Measurements from ENCODE around the gene ERI3.

ERI3 gene

GRCh38 chr1:44312399-44313196, 42.5 kb downstream of the ERI3 start:
- Mint-ChIP-seq H3K27me3 (no peaks in the 10 kb centered on the region), H3K9me3 (no peaks in the 10 kb centered on the region), H3K4me3 (no peak overlapping the region), H3K4me1 (no peaks in the 10 kb centered on the region), H3K27ac (peak overlapping the region; percentile 74 to 82)
- ATAC-seq (no peak), DNase-seq (no peak)

GRCh38 chr1:44310006-44310405, 45.1 kb downstream of the ERI3 start:
- no peak overlapping the region for H3K27ac Mint-ChIP-seq

GRCh38 chr1:44305962-44306422, 49.1 kb downstream of the ERI3 start:
- H3K4me3 Mint-ChIP-seq: peak overlapping the region; percentile 41 to 54
- H3K27ac Mint-ChIP-seq: peak overlapping the region; percentile 13 to 89
- H3K4me1 Mint-ChIP-seq: peaks cover 31% of the 10 kb centered on the region
- DNase-seq (peak; percentile 26 to 51), ATAC-seq (peak; percentile 97)
- H3K9me3 Mint-ChIP-seq: no peaks in the 10 kb centered on the region
- no peaks in the 10 kb centered on the region for H3K27me3 Mint-ChIP-seq

More at GRCh38 chr1:44310006-44310405, 45.1 kb downstream of the ERI3 start:
- Mint-ChIP-seq H3K4me3 (no peak overlapping the region), H3K4me1 (peaks cover 25% of the 10 kb centered on the region), H3K27me3 (no peaks in the 10 kb centered on the region), H3K9me3 (no peaks in the 10 kb centered on the region)
- DNase-seq: no peak
- ATAC-seq: no peak

- Mint-ChIP-seq H3K9me3 (no peaks in the 10 kb centered on the region), H3K4me1 (peaks cover 31% of the 10 kb centered on the region), H3K27me3 (no peaks in the 10 kb centered on the region), H3K27ac (peak overlapping the region in 1 of 2 donors; percentile 69), H3K4me3 (no peak overlapping the region)
- ATAC-seq (no peak), DNase-seq (no peak)
These were observed 51.5 kb downstream of the ERI3 start for GRCh38 chr1:44303532-44303931.

GRCh38 chr1:44302541-44302940, 52.5 kb downstream of the ERI3 start:
- no peak overlapping the region for H3K4me3 Mint-ChIP-seq
- DNase-seq (no peak), ATAC-seq (no peak)
- peak overlapping the region in 1 of 2 donors; percentile 68 for H3K27ac Mint-ChIP-seq
- no peaks in the 10 kb centered on the region for H3K9me3 Mint-ChIP-seq
- H3K4me1 Mint-ChIP-seq: peaks cover 31% of the 10 kb centered on the region
- no peaks in the 10 kb centered on the region for H3K27me3 Mint-ChIP-seq

- ATAC-seq: no peak
- no peaks in the 10 kb centered on the region for H3K9me3 Mint-ChIP-seq
- H3K4me3 Mint-ChIP-seq: no peak overlapping the region
- DNase-seq: no peak
- peaks cover 20% of the 10 kb centered on the region for H3K4me1 Mint-ChIP-seq
- no peaks in the 10 kb centered on the region for H3K27me3 Mint-ChIP-seq
- H3K27ac Mint-ChIP-seq: peak overlapping the region in 1 of 2 donors; percentile 23
These were observed 53.6 kb downstream of the ERI3 start for GRCh38 chr1:44301442-44301841.

- no peak for ATAC-seq
- no peak overlapping the region for H3K4me3 Mint-ChIP-seq
- peaks cover 14% of the 10 kb centered on the region for H3K4me1 Mint-ChIP-seq
- no peaks in the 10 kb centered on the region for H3K9me3 Mint-ChIP-seq
- no peak for DNase-seq
- no peak overlapping the region for H3K27ac Mint-ChIP-seq
- H3K27me3 Mint-ChIP-seq: no peaks in the 10 kb centered on the region
These were observed 54.2 kb downstream of the ERI3 start for GRCh38 chr1:44300852-44301251.

GRCh38 chr1:44297695-44298400, 57.2 kb downstream of the ERI3 start:
- no peak overlapping the region for H3K4me3 Mint-ChIP-seq
- H3K27me3 Mint-ChIP-seq: no peaks in the 10 kb centered on the region
- no peaks in the 10 kb centered on the region for H3K4me1 Mint-ChIP-seq
- no peaks in the 10 kb centered on the region for H3K9me3 Mint-ChIP-seq
- no peak for DNase-seq
- no peak for ATAC-seq
- no peak overlapping the region for H3K27ac Mint-ChIP-seq

- Mint-ChIP-seq H3K4me1 (no peaks in the 10 kb centered on the region), H3K9me3 (no peaks in the 10 kb centered on the region), H3K4me3 (no peak overlapping the region), H3K27me3 (no peaks in the 10 kb centered on the region), H3K27ac (no peak overlapping the region)
- no peak for DNase-seq
- no peak for ATAC-seq
These were observed 58.3 kb downstream of the ERI3 start for GRCh38 chr1:44296806-44297205.

GRCh38 chr1:44296086-44296485, 59.0 kb downstream of the ERI3 start:
- Mint-ChIP-seq H3K9me3 (no peaks in the 10 kb centered on the region), H3K4me3 (no peak overlapping the region), H3K4me1 (no peaks in the 10 kb centered on the region), H3K27me3 (no peaks in the 10 kb centered on the region), H3K27ac (peak overlapping the region in 1 of 2 donors; percentile 34)
- DNase-seq (no peak), ATAC-seq (no peak)

GRCh38 chr1:44294588-44295007, 60.5 kb downstream of the ERI3 start:
- Mint-ChIP-seq H3K4me1 (no peaks in the 10 kb centered on the region), H3K4me3 (no peak overlapping the region), H3K9me3 (no peaks in the 10 kb centered on the region), H3K27me3 (no peaks in the 10 kb centered on the region), H3K27ac (no peak overlapping the region)
- ATAC-seq: no peak
- DNase-seq: no peak

GRCh38 chr1:44293761-44294315, 61.2 kb downstream of the ERI3 start:
- DNase-seq (no peak), ATAC-seq (no peak)
- H3K27ac Mint-ChIP-seq: peak overlapping the region in 1 of 2 donors; percentile 11
- no peaks in the 10 kb centered on the region for H3K27me3 Mint-ChIP-seq
- no peaks in the 10 kb centered on the region for H3K9me3 Mint-ChIP-seq
- no peaks in the 10 kb centered on the region for H3K4me1 Mint-ChIP-seq
- no peak overlapping the region for H3K4me3 Mint-ChIP-seq

- H3K4me3 Mint-ChIP-seq: no peak overlapping the region
- no peaks in the 10 kb centered on the region for H3K4me1 Mint-ChIP-seq
- no peaks in the 10 kb centered on the region for H3K9me3 Mint-ChIP-seq
- no peaks in the 10 kb centered on the region for H3K27me3 Mint-ChIP-seq
- ATAC-seq (no peak), DNase-seq (no peak)
- no peak overlapping the region for H3K27ac Mint-ChIP-seq
These were observed 62.4 kb downstream of the ERI3 start for GRCh38 chr1:44292651-44293050.

GRCh38 chr1:44290250-44291094, 64.6 kb downstream of the ERI3 start:
- Mint-ChIP-seq H3K9me3 (no peaks in the 10 kb centered on the region), H3K4me1 (no peaks in the 10 kb centered on the region), H3K27ac (no peak overlapping the region), H3K27me3 (no peaks in the 10 kb centered on the region), H3K4me3 (no peak overlapping the region)
- no peak for DNase-seq
- ATAC-seq: no peak

- no peaks in the 10 kb centered on the region for H3K9me3 Mint-ChIP-seq
- DNase-seq: no peak
- H3K4me3 Mint-ChIP-seq: no peak overlapping the region
- ATAC-seq: no peak
- no peaks in the 10 kb centered on the region for H3K4me1 Mint-ChIP-seq
- no peaks in the 10 kb centered on the region for H3K27me3 Mint-ChIP-seq
- no peak overlapping the region for H3K27ac Mint-ChIP-seq
These were observed 65.5 kb downstream of the ERI3 start for GRCh38 chr1:44289530-44289929.

All from stimulated activated naive CD8-positive, alpha-beta T cell treated with anti-CD3 and anti-CD28 coated beads, Interleukin-15, amount 100 ng/mL, for 72 hours (primary cell).